Lung (tissue), 16 donors: ENCODE results near the gene ATAD3C. TPM values are rescaled to one million over a fixed set of nuclear protein-coding genes. Genes with fewer than 3 reads are reported as not detected.

Experiments used
- ATAC-seq: fragments of 200-7000 bp; cut with Tn5 transposase; one replicate; pipeline ENCODE4 v1.9.1; 2020; ENCODE audit warnings: moderate number of reproducible peaks; ENCODE audit not compliant: insufficient read depth, low FRiP score
- DNase-seq, 3 donors: peaks; one replicate each; pipeline ENCODE4 v3.0.0-alpha.2; 2013 to 2017
- H3K27ac ChIP-seq, 2 donors: one replicate each; pipeline ENCODE4 v1.5.1; 2013; ENCODE audit warnings: mild to moderate bottlenecking in 2 of 2, moderate library complexity in 2 of 2, control low read depth in 1 of 2, inconsistent platforms in 1 of 2, low read depth in 1 of 2, low read length in 1 of 2
- H3K27me3 ChIP-seq, 3 donors: one replicate each; pipeline ENCODE4 v1.5.1; 2013; ENCODE audit warnings: low read length in 2 of 3; ENCODE audit not compliant: control insufficient read depth in 3 of 3, insufficient read depth in 3 of 3
- H3K36me3 ChIP-seq, 4 donors: one replicate each; pipeline ENCODE4 v1.5.1; 2013; ENCODE audit warnings: low read length in 4 of 4, mild to moderate bottlenecking in 1 of 4, moderate library complexity in 1 of 4; ENCODE audit not compliant: control insufficient read depth in 4 of 4, insufficient read depth in 4 of 4
- H3K4me1 ChIP-seq, 5 donors: one replicate each; pipeline ENCODE4 v1.5.1; 2013; ENCODE audit warnings: low read length in 5 of 5, mild to moderate bottlenecking in 2 of 5, moderate library complexity in 1 of 5; ENCODE audit not compliant: control insufficient read depth in 5 of 5, insufficient read depth in 5 of 5
- H3K4me3 ChIP-seq: one replicate; pipeline ENCODE4 v1.5.1; 2013; ENCODE audit warnings: mild to moderate bottlenecking, control low read depth, moderate library complexity
- H3K9ac ChIP-seq, 2 donors: one replicate each; pipeline ENCODE4 v1.5.1; 2013; ENCODE audit warnings: low read length in 2 of 2, control low read depth in 1 of 2; ENCODE audit not compliant: insufficient read depth in 1 of 2
- H3K9me3 ChIP-seq, 4 donors: one replicate each; pipeline ENCODE4 v1.5.1; 2013; ENCODE audit warnings: low read length in 3 of 4, mild to moderate bottlenecking in 1 of 4, moderate library complexity in 1 of 4; ENCODE audit not compliant: control insufficient read depth in 4 of 4, insufficient read depth in 3 of 4
- CTCF ChIP-seq: IDR thresholded peaks from 2 replicates; pipeline ENCODE4 v1.5.1; 2012; ENCODE audit warnings: mild to moderate bottlenecking; ENCODE audit errors: control extremely low read depth, extremely low read depth
- WGBS, 2 donors: extraction: QIAGEN DNeasy Blood & Tissue Kit; methylation state at CpG; one replicate each; pipeline ENCODE4 v1.1.7; 2013; 5-methylcytosine and 5-hydroxymethylcytosine counted together
- long read RNA-seq, 5 donors: transcript quantifications; one replicate each; lab custom pipeline, GENCODE V29; 2026
- polyA plus RNA-seq, 2 donors: library from polyadenylated mRNA; stranded (reverse); fragments of 200-250 nt; gene quantifications; one replicate each; pipeline ENCODE4 v1.2.1, GENCODE V29; 2013
- total RNA-seq, 2 donors: library from RNA; depleted of rRNA in 1 of 2; stranded (reverse); fragments of >200 nt in 1 of 2; gene quantifications; one replicate each; pipeline ENCODE4 v1.2.1, GENCODE V29; 2014 to 2021
- donor health status: control.
- donor health status: control.
- donor health status: Bipolar disorder and iron deficiency.
- donor health status: healthy.
- donor health status: DM: yes; HTN: yes; CAD: no.

ATAD3C gene, protein sequence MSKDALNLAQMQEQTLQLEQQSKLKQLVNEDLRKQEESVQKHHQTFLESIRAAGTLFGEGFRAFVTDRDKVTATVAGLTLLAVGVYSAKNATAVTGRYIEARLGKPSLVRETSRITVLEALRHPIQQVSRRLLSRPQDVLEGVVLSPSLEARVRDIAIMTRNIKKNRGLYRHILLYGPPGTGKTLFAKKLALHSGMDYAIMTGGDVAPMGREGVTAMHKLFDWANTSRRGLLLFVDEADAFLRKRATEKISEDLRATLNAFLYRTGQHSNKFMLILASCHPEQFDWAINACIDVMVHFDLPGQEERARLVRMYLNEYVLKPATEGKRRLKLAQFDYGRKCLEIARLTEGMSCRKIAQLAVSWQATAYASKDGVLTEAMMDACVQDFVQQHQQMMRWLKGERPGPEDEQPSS
- total RNA-seq (10 to 100 TPM in 1 of 2 donors, under 1 TPM in 1; 0.60 to 14.0 TPM), polyA plus RNA-seq (10 to 100 TPM; 15.7 to 18.0 TPM)
- long read RNA-seq, donor 1, partial matches to known transcripts = 0 of 2 reads
- long read RNA-seq, donor 1, other reads (novel, unspliced or antisense) = 0 of 2 reads
- long read RNA-seq, donor 2, partial matches to known transcripts = 0 of 2 reads
- long read RNA-seq, donor 2, other reads (novel, unspliced or antisense) = 0 of 2 reads
- long read RNA-seq, donor 3 = 0 reads
- long read RNA-seq, donor 4 = 0 reads
- long read RNA-seq, donor 5 = 0 reads

GRCh38 chr1:1449099-1449739 is at the start of gene ATAD3C:
Gene ATAD3C (plus strand): TSS chr1:1449689. CDS start chr1:1450684, 995 bp downstream.
- Histone ChIP-seq H3K4me1 (no peaks in the 10 kb centered on the region), H3K27me3 (no peaks in the 10 kb centered on the region), H3K36me3 (no peaks in the 10 kb centered on the region), H3K9me3 (no peaks in the 10 kb centered on the region), H3K4me3 (no peak within 1 kb of the TSS), H3K27ac (no peak within 1 kb of the TSS), H3K9ac (no peak within 1 kb of the TSS)
- TF ChIP-seq CTCF = no peak
- ATAC-seq (no peak), DNase-seq (no peak)
- WGBS, 2 donors = 80 to 84% methylated on average over 6 of the region's 6 CpGs

GRCh38 chr1:1399872-1400575 is 49.5 kb upstream of the ATAD3C start:
- no peak for TF ChIP-seq CTCF
- peak; percentile 0 for ATAC-seq
- Histone ChIP-seq H3K4me1 (peaks cover 5 to 27% (median 13%) of the 10 kb centered on the region in 5 donors), H3K4me3 (peak overlapping the region; percentile 80), H3K27me3 (no peaks in the 10 kb centered on the region), H3K9me3 (no peaks in the 10 kb centered on the region), H3K27ac (peak overlapping the region; percentile 90 to 91), H3K9ac (peak overlapping the region; percentile 47 to 83), H3K36me3 (peaks cover 9 to 40% (median 27%) of the 10 kb centered on the region in 4 donors)
- no peak for DNase-seq
- WGBS, 2 donors = 5 to 7% methylated on average over 34 of the region's 34 CpGs

DNA sequence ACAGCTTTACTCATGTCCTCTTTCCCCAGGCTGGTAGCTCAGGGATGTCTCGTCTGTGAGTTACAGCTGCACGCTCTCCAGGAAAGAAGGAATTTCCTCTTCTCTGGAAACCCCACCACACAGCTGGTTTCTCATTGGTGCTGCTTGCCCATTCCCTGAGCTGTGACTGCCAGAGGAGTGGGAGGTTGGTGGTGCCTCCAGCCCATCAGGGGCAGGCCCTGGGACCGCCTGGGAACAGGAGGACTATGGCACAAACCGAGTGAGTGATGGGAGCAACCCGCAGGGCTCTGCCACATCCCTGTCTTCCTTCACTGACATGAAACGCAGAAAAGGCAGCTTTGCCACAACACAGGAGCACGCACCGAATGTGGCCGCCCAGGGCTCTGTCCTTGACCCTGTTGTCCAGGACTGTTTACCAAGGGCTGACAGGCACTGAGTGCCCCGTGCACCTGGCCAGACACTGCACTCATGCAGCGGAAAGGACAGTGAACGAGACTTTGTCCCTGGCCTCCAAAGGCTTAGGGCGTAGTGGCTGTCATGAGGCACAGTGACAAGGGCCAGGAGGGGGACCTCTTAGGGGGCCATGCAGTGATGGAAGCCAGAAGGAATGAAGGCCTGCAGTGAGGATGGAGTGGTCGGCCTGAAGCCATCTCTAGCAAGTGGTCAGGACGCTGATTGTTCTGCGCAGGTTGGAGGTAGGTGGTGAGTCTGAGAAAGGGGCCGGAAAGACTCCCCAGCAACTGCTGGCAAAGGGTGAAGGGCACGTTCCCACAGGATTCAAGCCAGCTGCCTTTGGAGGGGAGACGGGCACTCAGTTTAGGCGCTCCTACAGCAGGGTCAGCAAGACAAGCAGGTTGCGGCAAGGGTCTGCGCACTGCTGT is 48.7 kb upstream of the ATAD3C start:
- Histone ChIP-seq H3K9me3 (no peaks in the 10 kb centered on the region), H3K27me3 (no peaks in the 10 kb centered on the region), H3K9ac (peak overlapping the region in 1 of 2 donors; percentile 47), H3K27ac (peak overlapping the region in 1 of 2 donors; percentile 90), H3K4me3 (peak overlapping the region; percentile 80), H3K36me3 (peaks cover 9 to 41% (median 27%) of the 10 kb centered on the region in 4 donors), H3K4me1 (peaks cover 9 to 30% (median 17%) of the 10 kb centered on the region in 5 donors)
- DNase-seq (no peak), ATAC-seq (no peak)
- 86 to 87% methylated on average over 22 of the region's 22 CpGs for WGBS, 2 donors
- TF ChIP-seq CTCF = no peak
